Activated CD8-positive, alpha-beta memory T cell treated with anti-CD3 and anti-CD28 coated beads, Interleukin-2, amount 50 U/mL, for 1 hour (primary cell): ENCODE measurements around the gene CALHM5.
"Not testable (repeated sequence)": the region's sequence is repeated elsewhere in the genome, so short reads cannot be mapped to it uniquely, and the experiment has no call there.

Experiments
- DNase-seq: peaks from one replicate; pipeline ENCODE4 v3.0.0-alpha.2; 2020; ENCODE audit errors: extremely low read depth

The CALHM5 gene, protein sequence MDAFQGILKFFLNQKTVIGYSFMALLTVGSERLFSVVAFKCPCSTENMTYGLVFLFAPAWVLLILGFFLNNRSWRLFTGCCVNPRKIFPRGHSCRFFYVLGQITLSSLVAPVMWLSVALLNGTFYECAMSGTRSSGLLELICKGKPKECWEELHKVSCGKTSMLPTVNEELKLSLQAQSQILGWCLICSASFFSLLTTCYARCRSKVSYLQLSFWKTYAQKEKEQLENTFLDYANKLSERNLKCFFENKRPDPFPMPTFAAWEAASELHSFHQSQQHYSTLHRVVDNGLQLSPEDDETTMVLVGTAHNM

DNA sequence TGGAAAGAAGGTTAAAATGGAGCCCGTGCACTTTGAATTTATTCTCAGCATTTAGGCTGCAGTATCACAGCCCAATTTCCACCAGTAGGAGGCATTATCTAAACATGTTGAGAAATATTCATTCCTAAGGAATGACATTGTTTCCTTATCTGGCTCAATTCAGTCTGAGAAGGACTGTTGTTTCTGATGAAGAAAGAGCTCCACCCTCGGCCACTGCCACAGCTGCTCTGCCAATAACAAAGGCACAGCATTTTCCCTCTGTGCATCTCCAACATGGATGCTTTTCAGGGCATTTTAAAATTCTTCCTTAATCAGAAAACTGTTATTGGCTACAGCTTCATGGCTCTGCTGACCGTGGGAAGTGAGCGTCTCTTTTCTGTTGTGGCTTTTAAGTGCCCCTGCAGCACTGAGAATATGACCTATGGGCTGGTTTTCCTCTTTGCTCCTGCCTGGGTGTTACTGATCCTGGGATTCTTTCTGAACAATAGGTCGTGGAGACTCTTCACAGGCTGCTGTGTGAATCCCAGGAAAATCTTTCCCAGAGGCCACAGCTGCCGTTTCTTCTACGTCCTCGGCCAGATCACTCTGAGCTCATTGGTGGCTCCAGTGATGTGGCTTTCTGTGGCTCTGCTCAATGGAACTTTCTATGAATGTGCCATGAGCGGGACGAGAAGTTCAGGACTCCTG is at the start of gene CALHM5:
Gene CALHM5 (plus strand): TSS at position 216 of the 687 bp plus-strand sequence. CDS start 58 bp downstream, at position 274.
- no peak for DNase-seq

GRCh38 chr6:116461932-116462885 is 49.2 kb upstream of the CALHM5 start:
- no peak for DNase-seq

- no peak for DNase-seq
These were observed 48.1 kb upstream of the CALHM5 start for GRCh38 chr6:116463301-116463700.

DNA sequence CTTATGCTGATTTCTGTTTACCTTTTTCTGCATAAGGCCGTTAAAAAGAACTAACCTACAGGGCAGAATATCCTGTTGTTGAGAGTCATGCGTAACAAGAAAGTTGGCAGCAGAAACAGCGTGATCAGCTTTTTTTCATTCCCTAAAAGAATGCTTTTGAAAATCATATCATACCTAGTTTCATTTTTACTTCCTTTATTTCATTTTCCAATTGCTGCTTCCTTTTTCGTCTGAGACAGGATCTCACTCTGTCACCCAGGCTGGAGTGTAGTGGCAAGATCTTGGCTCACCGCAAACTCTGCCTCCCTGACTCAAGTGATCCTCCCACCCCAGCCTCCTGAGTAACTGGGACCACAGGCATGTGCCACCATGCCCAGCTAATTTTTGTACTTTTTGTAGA is 46.2 kb upstream of the CALHM5 start:
- DNase-seq: no peak

DNA sequence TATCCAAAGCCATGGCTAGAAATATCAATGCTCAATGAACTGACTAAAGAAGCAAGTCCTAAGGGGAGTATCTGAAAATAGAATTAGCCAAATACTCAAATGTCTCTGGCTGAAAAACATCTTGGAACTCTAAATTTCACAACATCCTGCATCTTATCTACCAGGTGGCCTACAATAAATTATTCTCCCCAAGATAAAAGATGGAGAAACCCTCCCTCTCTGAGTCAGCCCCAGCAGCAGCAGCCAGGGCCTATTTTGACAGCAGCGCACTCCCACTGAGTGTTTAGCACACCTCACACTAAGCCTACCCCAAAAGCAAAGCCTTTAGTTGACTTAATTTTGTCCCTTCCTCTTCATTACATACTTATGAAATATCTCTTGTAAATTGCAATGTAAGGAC is 44.3 kb upstream of the CALHM5 start:
- no peak for DNase-seq

GRCh38 chr6:116467514-116467913 is 43.9 kb upstream of the CALHM5 start:
- DNase-seq: no peak

GRCh38 chr6:116468293-116468692 is 43.1 kb upstream of the CALHM5 start:
- no peak for DNase-seq

DNA sequence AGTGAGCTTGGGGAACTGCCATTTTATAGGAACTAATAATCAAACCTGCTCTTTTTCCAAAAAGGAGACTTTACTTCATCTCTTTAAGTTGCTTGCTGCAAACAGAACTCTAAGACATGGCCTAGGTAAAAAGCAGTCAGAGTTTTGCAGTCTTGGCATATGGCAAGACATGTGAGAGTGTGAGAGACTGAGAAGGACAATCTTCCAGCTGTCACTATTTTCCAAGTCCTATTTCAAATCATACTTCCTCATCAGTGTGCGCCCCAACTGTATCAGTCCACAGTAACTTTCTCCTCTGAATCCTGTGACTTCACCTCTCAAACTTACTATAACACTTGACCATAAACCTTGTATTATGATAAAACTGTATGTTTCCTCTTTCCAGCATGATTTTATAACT is 39.9 kb upstream of the CALHM5 start:
- no peak for DNase-seq

DNA sequence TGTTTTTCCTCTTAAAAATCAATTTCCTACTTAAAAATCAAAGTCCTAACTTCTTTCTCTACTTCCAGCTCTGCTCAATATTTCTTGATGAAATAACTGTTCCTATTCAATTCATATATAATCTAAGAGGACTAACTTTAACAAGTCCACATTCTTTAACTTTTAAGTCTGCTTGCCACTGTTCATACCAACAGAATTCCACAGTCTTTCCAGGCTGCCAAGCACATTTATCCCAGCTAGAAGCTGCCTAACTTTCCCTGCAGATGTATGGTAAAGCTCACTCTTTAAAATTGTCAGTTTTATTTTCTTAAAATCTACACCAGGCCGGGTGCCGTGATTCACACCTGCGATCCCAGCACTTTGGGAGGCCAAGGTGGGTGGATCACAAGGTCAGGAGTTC is 38.7 kb upstream of the CALHM5 start:
- DNase-seq: no peak

- no peak for DNase-seq
These were observed 36.3 kb upstream of the CALHM5 start for GRCh38 chr6:116475141-116475540.

DNA sequence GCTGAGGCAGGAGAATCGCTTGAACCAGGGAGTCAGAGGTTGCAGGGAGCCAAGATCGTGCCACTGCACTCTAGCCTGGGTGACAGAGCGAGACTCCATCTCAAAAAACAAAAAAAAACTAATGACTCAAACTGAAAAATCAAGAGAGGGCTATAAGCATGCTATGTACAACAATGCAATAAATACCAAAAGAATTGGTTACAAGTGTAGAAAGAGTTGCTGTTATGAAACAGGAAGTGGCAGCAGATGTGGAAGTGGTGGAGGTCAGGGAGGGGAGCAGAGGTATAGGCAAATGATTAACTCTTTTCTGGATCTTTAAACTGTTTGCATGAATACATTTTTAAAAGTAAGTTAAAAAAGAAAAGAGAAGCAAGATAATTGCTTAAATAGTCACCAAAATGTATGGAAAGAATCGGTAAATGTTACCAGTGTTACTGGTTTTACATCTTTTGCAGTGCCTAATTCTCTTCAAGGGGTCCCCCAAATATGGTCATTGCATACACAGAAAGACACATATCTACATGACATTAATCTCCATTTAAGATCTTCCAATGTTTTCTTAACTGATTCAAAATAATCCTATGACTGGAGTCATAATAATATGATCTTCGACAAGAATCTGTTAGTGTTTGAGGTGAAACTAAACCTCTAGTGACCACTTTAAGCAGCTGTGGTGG is 35.3 kb upstream of the CALHM5 start:
- no peak for DNase-seq

- no peak for DNase-seq
These were observed 28.7 kb upstream of the CALHM5 start for GRCh38 chr6:116482780-116483179.

DNA sequence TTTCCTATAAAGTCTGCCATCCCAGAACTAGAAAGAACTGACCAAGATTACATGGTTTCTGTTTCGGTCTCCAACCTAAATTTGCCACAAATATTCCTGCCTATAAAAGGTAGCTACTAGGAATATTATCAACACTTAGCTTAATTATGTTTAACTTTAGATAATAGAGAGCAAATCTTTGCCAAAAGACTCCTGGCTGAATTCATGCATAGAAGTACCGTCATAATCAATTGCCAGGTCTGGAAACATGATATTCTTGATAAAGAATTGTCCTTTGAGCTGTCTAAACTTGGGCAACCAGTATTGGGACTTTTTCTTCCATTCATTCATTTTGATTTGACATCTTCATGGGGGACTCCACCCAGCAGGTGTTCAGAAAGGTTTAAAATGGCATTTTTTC is 27.8 kb upstream of the CALHM5 start:
- DNase-seq: no peak

- no peak for DNase-seq
These were observed 25.8 kb upstream of the CALHM5 start for GRCh38 chr6:116485559-116486184.

GRCh38 chr6:116491610-116492330 is 19.7 kb upstream of the CALHM5 start:
- no peak for DNase-seq

GRCh38 chr6:116492331-116493067 is 18.9 kb upstream of the CALHM5 start:
- no peak for DNase-seq

GRCh38 chr6:116495161-116495560 is 16.3 kb upstream of the CALHM5 start:
- not testable (repeated sequence) for DNase-seq

DNA sequence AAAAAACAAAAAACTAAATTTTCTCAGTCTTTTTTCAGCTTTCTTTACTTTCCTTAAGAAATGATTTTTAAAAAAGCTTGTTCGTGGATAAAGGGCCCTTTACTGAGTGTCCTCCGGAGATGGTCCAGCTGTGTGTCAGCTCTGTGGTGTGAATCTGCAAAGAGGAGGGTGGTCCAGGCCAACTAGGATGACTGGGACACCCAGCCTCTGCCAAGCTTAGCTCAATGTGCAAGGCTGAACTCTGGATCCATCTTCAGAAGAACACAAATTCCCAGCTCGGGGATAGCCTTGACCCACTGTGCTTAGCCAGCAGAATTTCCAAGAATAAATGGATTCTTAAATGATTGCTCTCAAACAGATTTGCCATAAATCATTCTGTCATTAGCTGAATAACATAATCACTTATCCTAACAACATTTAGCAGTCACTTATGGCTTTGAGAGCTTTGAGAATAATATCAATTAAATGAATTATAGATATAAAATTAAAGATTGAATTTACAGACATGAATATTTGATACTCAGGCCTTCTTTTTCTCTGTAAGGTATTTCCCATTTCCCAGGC is 14.2 kb upstream of the CALHM5 start:
- DNase-seq: no peak

- no peak for DNase-seq
These were observed 10.4 kb upstream of the CALHM5 start for GRCh38 chr6:116500969-116501433.
